HEK293T (cell line): ENCODE measurements around the gene LPGAT1.

Experiments
- ELF4 ChIP-seq: fragments of 450-650 bp; IDR thresholded peaks from 2 replicates; pipeline ENCODE4 v1.6.1; 2017; ENCODE audit warnings: antibody characterized with exemption
- FOXA1 ChIP-seq: fragments of 450-650 bp; IDR thresholded peaks from 2 replicates; pipeline ENCODE4 v1.6.1; 2016; ENCODE audit warnings: mild to moderate bottlenecking
- FOXK2 ChIP-seq: fragments of 450-650 bp; IDR thresholded peaks from 2 replicates; pipeline ENCODE4 v1.6.1; 2016; ENCODE audit warnings: mild to moderate bottlenecking
- SP1 ChIP-seq: fragments of 450-650 bp; IDR thresholded peaks from 2 replicates; pipeline ENCODE4 v1.6.1; 2017

GRCh38 chr1:211701733-211702132 lies 128.8 kb downstream of the LPGAT1 start:
- TF ChIP-seq SP1 (no peak), ELF4 (no peak), FOXA1 (no peak), FOXK2 (no peak)
